Measurements from ENCODE around the gene CFAP74. TPM values are rescaled to one million over a fixed set of nuclear protein-coding genes. Genes with fewer than 3 reads are reported as not detected.

Gene CFAP74
- total RNA-seq, 2 donors from 2014 or later: 9.1 TPM; not detected in 1

GRCh38 chr1:1994536-1994935, 9.1 kb downstream of the CFAP74 start:
- no peak overlapping the region for H3K4me3 ChIP-seq
- H3K36me3 ChIP-seq: no peaks in the 10 kb centered on the region
- no peak for TF ChIP-seq POLR2A (IDR thresholded peaks at IDR 0.05)
- TF ChIP-seq POLR2AphosphoS5 (IDR thresholded peaks at IDR 0.05): no peak
- no peak for TF ChIP-seq CTCF (IDR thresholded peaks at IDR 0.05)
- H3K27ac ChIP-seq: no peak overlapping the region
- intact Hi-C loops (cut with DNase I): no loop called here
- DNase-seq (ENCODE audit: low spot score): no peak
- no peaks in the 10 kb centered on the region for H3K4me1 ChIP-seq (replicated peaks)
- 69% methylated on average over 8 of the region's 8 CpGs for WGBS
- H3K9me3 ChIP-seq: no peaks in the 10 kb centered on the region
- H3K27me3 ChIP-seq (replicated peaks; ENCODE audit: insufficient read depth): no peaks in the 10 kb centered on the region

GRCh38 chr1:1990222-1990621, 13.4 kb downstream of the CFAP74 start:
- DNase-seq (ENCODE audit: low spot score): no peak
- intact Hi-C loops (cut with DNase I): no loop called here
- Histone ChIP-seq H3K36me3 (no peaks in the 10 kb centered on the region), H3K4me1 (replicated peaks) (no peaks in the 10 kb centered on the region), H3K27ac (no peak overlapping the region), H3K9me3 (no peaks in the 10 kb centered on the region), H3K4me3 (no peak overlapping the region), H3K27me3 (replicated peaks; ENCODE audit: insufficient read depth) (no peaks in the 10 kb centered on the region)
- 26% methylated on average over 10 of the region's 10 CpGs for WGBS
- no peak for TF ChIP-seq POLR2A (IDR thresholded peaks at IDR 0.05)
- no peak for TF ChIP-seq POLR2AphosphoS5 (IDR thresholded peaks at IDR 0.05)
- no peak for TF ChIP-seq CTCF (IDR thresholded peaks at IDR 0.05)

- intact Hi-C loops (cut with DNase I): no loop called here
- no peak for DNase-seq (ENCODE audit: low spot score)
- no peak overlapping the region for H3K4me3 ChIP-seq
Observed at GRCh38 chr1:1989789-1990188, 13.8 kb downstream of the CFAP74 start.

GRCh38 chr1:1989102-1989542, 14.5 kb downstream of the CFAP74 start:
- intact Hi-C loops (cut with DNase I): no loop called here
- H3K4me3 ChIP-seq: no peak overlapping the region
- no peaks in the 10 kb centered on the region for H3K27me3 ChIP-seq (replicated peaks; ENCODE audit: insufficient read depth)
- H3K4me1 ChIP-seq (replicated peaks): no peaks in the 10 kb centered on the region
- H3K36me3 ChIP-seq: no peaks in the 10 kb centered on the region
- no peak for TF ChIP-seq POLR2AphosphoS5 (IDR thresholded peaks at IDR 0.05)
- no peak for TF ChIP-seq POLR2A (IDR thresholded peaks at IDR 0.05)
- TF ChIP-seq CTCF (IDR thresholded peaks at IDR 0.05): no peak
- no peaks in the 10 kb centered on the region for H3K9me3 ChIP-seq
- no peak overlapping the region for H3K27ac ChIP-seq
- whole genome bisulfite sequencing: 63% methylated on average over 22 of the region's 22 CpGs
- DNase-seq (ENCODE audit: low spot score): no peak

More at GRCh38 chr1:1989789-1990188, 13.8 kb downstream of the CFAP74 start:
- Histone ChIP-seq H3K27ac (no peak overlapping the region), H3K9me3 (no peaks in the 10 kb centered on the region), H3K36me3 (no peaks in the 10 kb centered on the region), H3K27me3 (replicated peaks; ENCODE audit: insufficient read depth) (no peaks in the 10 kb centered on the region), H3K4me1 (replicated peaks) (no peaks in the 10 kb centered on the region)
- TF ChIP-seq POLR2AphosphoS5 (IDR thresholded peaks at IDR 0.05) (no peak), POLR2A (IDR thresholded peaks at IDR 0.05) (no peak), CTCF (IDR thresholded peaks at IDR 0.05) (no peak)
- 75% methylated on average over 9 of the region's 9 CpGs for WGBS

- WGBS: 54% methylated on average over 27 of the region's 29 CpGs
- no peak for DNase-seq (ENCODE audit: low spot score)
- TF ChIP-seq CTCF (IDR thresholded peaks at IDR 0.05): no peak
- no peak for TF ChIP-seq POLR2A (IDR thresholded peaks at IDR 0.05)
- no peak for TF ChIP-seq POLR2AphosphoS5 (IDR thresholded peaks at IDR 0.05)
- intact Hi-C loops (cut with DNase I): no loop called here
- no peaks in the 10 kb centered on the region for H3K9me3 ChIP-seq
- no peaks in the 10 kb centered on the region for H3K36me3 ChIP-seq
- no peak overlapping the region for H3K27ac ChIP-seq
- no peaks in the 10 kb centered on the region for H3K27me3 ChIP-seq (replicated peaks; ENCODE audit: insufficient read depth)
- no peaks in the 10 kb centered on the region for H3K4me1 ChIP-seq (replicated peaks)
- no peak overlapping the region for H3K4me3 ChIP-seq
Observed at GRCh38 chr1:1988061-1988945, 15.3 kb downstream of the CFAP74 start.
